Stimulated activated naive CD4-positive, alpha-beta T cell treated with Interleukin-2 at 50 U/mL for 16 hours (primary cell): Measurements from ENCODE around the gene MTMR11.

Source experiments
- DNase-seq: peaks from one replicate; lab custom pipeline; 2025; lab: John Stamatoyannopoulos, UW

The MTMR11 gene

GRCh38 chr1:149936992-149937705 is 470 bp upstream of the MTMR11 start:
- no peak for DNase-seq

GRCh38 chr1:149934356-149934755 is 2.3 kb downstream of the MTMR11 start:
- DNase-seq: no peak

- DNase-seq: no peak
Observed at GRCh38 chr1:149933208-149933607, 3.5 kb downstream of the MTMR11 start.

- DNase-seq: no peak
Observed at GRCh38 chr1:149932474-149932873, 4.2 kb downstream of the MTMR11 start.

GRCh38 chr1:149931212-149931790 is 5.4 kb downstream of the MTMR11 start:
- DNase-seq: no peak

- DNase-seq: no peak
Observed at GRCh38 chr1:149929856-149930255, 6.8 kb downstream of the MTMR11 start.

GRCh38 chr1:149928401-149928724 is 8.3 kb downstream of the MTMR11 start:
- no peak for DNase-seq

- DNase-seq: peak; percentile 95
Observed at GRCh38 chr1:149927563-149928400, 8.9 kb downstream of the MTMR11 start, which contains the start of gene SF3B4. SF3B4 (minus strand) TSS chr1:149927803; CDS start chr1:149927759, 44 bp downstream.

- no peak for DNase-seq
Observed at GRCh38 chr1:149927056-149927562, 9.6 kb downstream of the MTMR11 start.

GRCh38 chr1:149926296-149926695 is 10.4 kb downstream of the MTMR11 start:
- DNase-seq: no peak

- no peak for DNase-seq
Observed at GRCh38 chr1:149925751-149926150, 10.9 kb downstream of the MTMR11 start.

GRCh38 chr1:149925345-149925744 is 11.3 kb downstream of the MTMR11 start:
- no peak for DNase-seq

GRCh38 chr1:149923626-149924025 is 13.1 kb downstream of the MTMR11 start:
- no peak for DNase-seq

- peak; percentile 52 for DNase-seq
Observed at GRCh38 chr1:149917571-149918144, 19.0 kb downstream of the MTMR11 start, which contains the start of gene SV2A. SV2A (minus strand) TSS chr1:149917844; CDS start chr1:149913840, 4,004 bp downstream.

GRCh38 chr1:149916898-149917252 is 19.8 kb downstream of the MTMR11 start:
- DNase-seq: no peak

GRCh38 chr1:149916193-149916897 is 20.3 kb downstream of the MTMR11 start:
- DNase-seq: no peak

GRCh38 chr1:149915429-149916192 is 21.1 kb downstream of the MTMR11 start:
- DNase-seq: no peak

GRCh38 chr1:149914545-149914944 is 22.1 kb downstream of the MTMR11 start:
- no peak for DNase-seq

- no peak for DNase-seq
Observed at GRCh38 chr1:149906570-149907075, 30.1 kb downstream of the MTMR11 start.

GRCh38 chr1:149903836-149904491 is 32.7 kb downstream of the MTMR11 start:
- no peak for DNase-seq
